NCI-H526 treated with DMSO at 0.1 percent for 48 hours (cell line): ENCODE data around the gene ARL9.
"Not testable (repeated sequence)": the region's sequence is repeated elsewhere in the genome, so short reads cannot be mapped to it uniquely, and the experiment has no call there.

Experiments used
- DNase-seq: peaks from one replicate; lab custom pipeline; 2025; lab: John Stamatoyannopoulos, UW

Gene ARL9

GRCh38 chr4:56505269-56506130 lies at the start of gene ARL9:
ARL9 (plus strand) TSS chr4:56505791; CDS start chr4:56505863, 72 bp downstream.
- peak; percentile 52 for DNase-seq

GRCh38 chr4:56460085-56460484 lies 45.5 kb upstream of the ARL9 start:
- no peak for DNase-seq

- no peak for DNase-seq
Measured at GRCh38 chr4:56462157-56462556, 43.4 kb upstream of the ARL9 start.

DNA sequence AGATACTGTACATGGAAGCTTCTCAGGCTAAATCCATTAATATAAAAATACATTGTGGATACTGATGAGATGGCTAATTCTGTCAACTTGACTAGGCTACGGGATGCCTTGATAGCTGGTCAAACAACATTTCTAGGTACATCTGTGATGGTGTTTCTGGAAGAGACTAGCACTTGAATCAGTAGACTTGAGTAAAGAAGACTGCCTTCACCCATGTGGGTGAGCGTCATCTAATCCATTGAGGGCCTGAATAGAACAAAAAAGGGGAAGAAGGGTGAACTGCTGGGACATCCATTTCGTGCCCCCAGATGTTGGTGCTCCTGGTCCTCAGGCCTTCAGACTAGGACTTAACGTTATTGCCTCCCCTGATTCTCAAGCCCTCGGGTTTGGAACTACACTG lies 41.9 kb upstream of the ARL9 start:
- no peak for DNase-seq

DNA sequence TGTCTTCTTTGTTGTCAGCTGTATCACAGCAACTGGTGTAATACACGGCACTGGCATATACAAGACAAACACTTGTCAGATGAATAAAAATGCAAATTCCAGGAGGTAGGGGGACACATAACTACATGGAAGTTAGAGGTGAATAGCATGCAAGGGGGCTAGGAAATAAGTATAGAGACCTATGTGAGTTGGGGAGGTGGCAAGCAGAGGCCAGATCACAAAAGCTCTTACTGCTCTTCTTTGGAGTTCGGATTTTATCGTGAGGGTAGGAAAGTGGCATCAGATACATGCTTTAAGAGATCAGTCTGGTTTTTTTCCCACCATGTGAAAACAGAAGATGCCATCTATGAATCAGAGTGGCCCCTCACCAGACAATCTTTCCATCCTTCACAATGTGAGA lies 41.0 kb upstream of the ARL9 start:
- no peak for DNase-seq

DNA sequence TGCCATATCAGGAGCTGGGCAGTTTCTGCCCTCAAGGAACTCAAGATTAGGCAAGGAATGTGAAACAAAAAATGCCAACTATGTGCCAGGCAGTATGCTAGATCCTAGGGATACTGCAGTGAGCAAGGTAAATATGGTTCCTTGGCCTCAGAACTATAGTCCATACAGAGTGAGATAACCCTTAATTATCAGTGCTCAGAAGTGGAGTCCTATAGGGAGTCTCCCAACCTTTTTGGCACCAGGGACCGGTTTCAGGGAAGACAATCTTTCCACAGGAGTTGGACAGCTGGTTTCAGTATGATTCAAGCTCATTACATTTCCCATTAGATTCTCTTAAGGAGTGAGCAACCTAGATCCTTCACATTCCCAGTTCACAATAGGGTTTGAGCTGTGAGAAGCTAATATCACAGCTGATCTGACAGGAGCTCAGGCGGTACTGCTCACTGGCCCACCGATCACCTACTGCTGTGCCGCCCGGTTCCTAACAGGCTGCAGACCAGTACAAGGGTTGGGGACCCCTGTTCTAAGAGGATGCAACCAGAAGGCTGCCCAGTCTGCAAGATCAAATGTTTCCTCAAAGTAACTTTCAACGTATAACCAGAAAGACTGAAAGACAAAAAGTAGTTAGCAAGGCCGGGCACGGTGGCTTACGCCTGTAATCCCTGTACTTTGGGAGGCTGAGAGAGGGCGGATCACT lies 39.8 kb upstream of the ARL9 start:
- DNase-seq: no peak

GRCh38 chr4:56466296-56466761 lies 39.3 kb upstream of the ARL9 start:
- not testable (repeated sequence) for DNase-seq

- no peak for DNase-seq
Measured at GRCh38 chr4:56466910-56467283, 38.7 kb upstream of the ARL9 start.

GRCh38 chr4:56467284-56468096 lies 38.1 kb upstream of the ARL9 start, which contains the start of gene SRP72:
SRP72 (plus strand) TSS chr4:56467617; CDS start chr4:56467636, 19 bp downstream.
- DNase-seq: peak; percentile 80

DNA sequence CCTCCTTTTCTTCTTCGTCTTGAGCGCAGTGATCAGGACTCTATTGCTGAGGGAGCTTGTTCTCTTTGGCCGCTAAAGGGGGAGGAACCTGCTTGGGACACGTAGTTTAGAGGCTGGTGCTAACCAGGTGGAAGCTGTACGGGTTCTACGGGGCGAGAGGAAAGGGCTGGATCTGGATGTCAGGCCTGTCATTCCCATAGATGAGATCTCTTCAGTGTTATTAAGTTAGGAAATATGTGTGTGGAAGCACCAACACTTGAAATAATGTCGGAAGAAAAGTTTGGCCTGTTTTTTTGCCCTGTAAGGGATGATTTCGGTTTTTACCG lies 37.5 kb upstream of the ARL9 start:
- DNase-seq: peak; percentile 62

- no peak for DNase-seq
Measured at GRCh38 chr4:56469489-56470210, 35.9 kb upstream of the ARL9 start.

- DNase-seq: no peak
Measured at GRCh38 chr4:56475917-56476316, 29.7 kb upstream of the ARL9 start.

GRCh38 chr4:56477192-56477702 lies 28.3 kb upstream of the ARL9 start:
- no peak for DNase-seq

GRCh38 chr4:56480691-56481090 lies 24.9 kb upstream of the ARL9 start:
- no peak for DNase-seq

DNA sequence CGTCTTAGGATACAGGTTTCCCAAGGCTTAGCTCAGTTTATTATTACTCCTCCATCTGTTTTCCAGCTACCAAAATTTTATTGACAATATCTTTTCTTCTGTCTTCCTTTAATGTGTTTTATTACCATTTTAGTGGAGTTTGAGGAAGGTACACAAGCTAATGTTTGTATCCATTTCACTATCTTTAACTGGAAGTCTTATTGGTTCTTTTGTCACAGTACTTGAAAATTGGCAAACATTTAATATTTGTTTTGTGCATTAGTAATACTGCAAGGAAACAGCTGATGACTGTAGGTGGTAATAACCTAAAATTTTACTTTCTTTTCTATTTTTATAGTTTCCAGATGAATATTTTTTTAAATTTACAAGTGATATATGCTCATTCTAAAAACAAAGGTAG lies 9.3 kb upstream of the ARL9 start:
- DNase-seq: no peak

DNA sequence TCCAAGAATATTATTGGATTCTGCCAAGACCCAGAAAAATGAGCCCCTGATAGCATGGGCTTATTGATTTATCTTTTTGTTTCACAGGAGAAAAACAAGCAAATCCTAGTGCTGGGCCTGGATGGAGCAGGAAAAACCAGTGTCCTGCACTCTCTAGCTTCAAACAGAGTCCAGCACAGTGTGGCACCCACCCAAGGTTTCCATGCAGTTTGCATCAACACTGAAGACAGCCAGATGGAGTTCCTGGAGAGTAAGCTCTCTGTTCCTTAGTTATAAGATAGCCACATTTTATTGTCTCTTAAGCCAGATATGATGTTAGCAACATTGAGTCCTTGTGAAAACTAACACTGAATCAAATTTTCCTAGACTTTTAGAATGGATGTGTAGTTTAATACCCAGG lies 5.5 kb downstream of the ARL9 start:
- DNase-seq: no peak

DNA sequence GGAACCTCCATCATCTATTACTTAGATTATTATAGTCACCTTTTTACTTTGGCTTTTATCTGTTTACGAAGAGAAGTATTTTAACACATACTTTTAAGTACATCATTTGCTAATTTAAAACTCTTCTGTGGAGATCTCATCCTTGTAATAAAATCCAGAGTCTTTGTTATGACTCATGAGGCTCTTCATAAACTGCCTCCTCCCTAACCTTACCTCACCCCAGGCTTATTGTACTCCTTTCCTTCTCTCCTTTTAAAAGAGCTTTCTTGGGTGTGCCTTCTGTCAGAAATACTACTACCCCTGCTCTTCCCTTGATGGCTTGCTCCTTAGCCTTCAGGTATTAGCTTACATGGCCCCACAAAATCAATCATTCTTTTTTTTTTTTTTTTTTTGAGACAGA lies 6.6 kb downstream of the ARL9 start:
- DNase-seq: no peak

- DNase-seq: no peak
Measured at GRCh38 chr4:56513517-56513916, 7.9 kb downstream of the ARL9 start.

- DNase-seq: peak; percentile 73
Measured at GRCh38 chr4:56530269-56531148, 24.9 kb downstream of the ARL9 start.

DNA sequence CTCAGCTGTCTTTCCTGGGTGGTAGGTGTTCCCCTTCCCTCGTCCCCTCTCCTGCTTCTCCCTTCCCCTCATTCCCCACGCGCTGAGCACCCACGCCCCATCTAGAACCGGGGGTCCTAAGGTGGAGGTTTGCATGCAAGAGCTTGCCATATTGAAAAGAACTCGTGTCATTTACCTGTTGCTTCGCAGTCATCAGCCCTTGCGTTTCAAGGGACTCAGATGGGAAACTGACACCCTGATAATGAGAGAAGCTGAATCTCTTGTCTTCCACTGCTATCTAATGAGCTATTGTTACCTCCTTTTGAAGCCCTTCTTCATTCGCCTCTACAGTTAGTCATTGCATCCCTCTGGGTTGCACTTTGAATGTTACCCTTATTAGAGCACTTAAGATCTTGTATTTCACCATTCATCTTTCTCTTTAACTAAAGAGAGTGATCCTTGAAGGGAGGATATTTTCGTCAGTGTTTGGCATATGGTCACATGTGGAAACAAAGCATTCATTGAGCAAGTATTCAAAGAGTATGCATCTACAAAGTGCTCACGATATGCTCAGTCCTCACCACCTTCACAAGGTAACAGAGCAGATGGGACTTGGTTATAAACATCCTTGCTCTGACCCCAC lies 25.7 kb downstream of the ARL9 start:
- DNase-seq: no peak
